Iris pigment epithelial cell (primary cell): Measurements from ENCODE around the gene PTPRK.

Source experiments
- DNase-seq: peaks from one replicate; pipeline ENCODE4 v3.0.0-alpha.2; 2011; ENCODE audit warnings: low read depth

PTPRK gene

GRCh38 chr6:128179876-128180438 is 340.4 kb downstream of the PTPRK start:
- no peak for DNase-seq

- no peak for DNase-seq
Measured at GRCh38 chr6:128174724-128175123, 345.7 kb downstream of the PTPRK start.

GRCh38 chr6:128172752-128173682 is 347.4 kb downstream of the PTPRK start:
- peak; percentile 59 for DNase-seq

- peak; percentile 55 for DNase-seq
Measured at GRCh38 chr6:128172081-128172480, 348.3 kb downstream of the PTPRK start.

GRCh38 chr6:128171182-128171581 is 349.2 kb downstream of the PTPRK start:
- DNase-seq, result no peak

GRCh38 chr6:128168244-128168643 is 352.2 kb downstream of the PTPRK start:
- no peak for DNase-seq

- no peak for DNase-seq
Measured at GRCh38 chr6:128167552-128167951, 352.8 kb downstream of the PTPRK start.

- no peak for DNase-seq
Measured at GRCh38 chr6:128164254-128164653, 356.1 kb downstream of the PTPRK start.

- DNase-seq, result no peak
Measured at GRCh38 chr6:128162423-128162822, 358.0 kb downstream of the PTPRK start.

- DNase-seq, result no peak
Measured at GRCh38 chr6:128161839-128162238, 358.6 kb downstream of the PTPRK start.

GRCh38 chr6:128161263-128161662 is 359.1 kb downstream of the PTPRK start:
- no peak for DNase-seq

GRCh38 chr6:128158496-128158895 is 361.9 kb downstream of the PTPRK start:
- DNase-seq, result peak; percentile 79

- DNase-seq, result no peak
Measured at GRCh38 chr6:128156321-128157111, 363.9 kb downstream of the PTPRK start.

- no peak for DNase-seq
Measured at GRCh38 chr6:128155826-128156225, 364.6 kb downstream of the PTPRK start.

GRCh38 chr6:128152551-128152950 is 367.8 kb downstream of the PTPRK start:
- no peak for DNase-seq

- DNase-seq, result no peak
Measured at GRCh38 chr6:128150376-128150775, 370.0 kb downstream of the PTPRK start.

- DNase-seq, result peak; percentile 31
Measured at GRCh38 chr6:128149796-128150195, 370.6 kb downstream of the PTPRK start.

- no peak for DNase-seq
Measured at GRCh38 chr6:128144320-128144719, 376.1 kb downstream of the PTPRK start.

GRCh38 chr6:128141932-128142331 is 378.5 kb downstream of the PTPRK start:
- no peak for DNase-seq

- peak; percentile 82 for DNase-seq
Measured at GRCh38 chr6:128139519-128139918, 380.9 kb downstream of the PTPRK start.

- no peak for DNase-seq
Measured at GRCh38 chr6:128138694-128139093, 381.7 kb downstream of the PTPRK start.

GRCh38 chr6:128135325-128135724 is 385.1 kb downstream of the PTPRK start:
- no peak for DNase-seq

- DNase-seq, result peak; percentile 62
Measured at GRCh38 chr6:128131566-128131965, 388.8 kb downstream of the PTPRK start.
